ENCODE measurements around the gene CATSPER3.
A peak's percentile ranks its signal among the peaks of the same experiment; 100 is the strongest.

The CATSPER3 gene

GRCh38 chr5:135027697-135028615 lies 60.2 kb downstream of the CATSPER3 start:
- TF ChIP-seq CTCF (conservative IDR thresholded peaks at IDR 0.05): no peak
- H3K27ac ChIP-seq: no peak overlapping the region

DNA sequence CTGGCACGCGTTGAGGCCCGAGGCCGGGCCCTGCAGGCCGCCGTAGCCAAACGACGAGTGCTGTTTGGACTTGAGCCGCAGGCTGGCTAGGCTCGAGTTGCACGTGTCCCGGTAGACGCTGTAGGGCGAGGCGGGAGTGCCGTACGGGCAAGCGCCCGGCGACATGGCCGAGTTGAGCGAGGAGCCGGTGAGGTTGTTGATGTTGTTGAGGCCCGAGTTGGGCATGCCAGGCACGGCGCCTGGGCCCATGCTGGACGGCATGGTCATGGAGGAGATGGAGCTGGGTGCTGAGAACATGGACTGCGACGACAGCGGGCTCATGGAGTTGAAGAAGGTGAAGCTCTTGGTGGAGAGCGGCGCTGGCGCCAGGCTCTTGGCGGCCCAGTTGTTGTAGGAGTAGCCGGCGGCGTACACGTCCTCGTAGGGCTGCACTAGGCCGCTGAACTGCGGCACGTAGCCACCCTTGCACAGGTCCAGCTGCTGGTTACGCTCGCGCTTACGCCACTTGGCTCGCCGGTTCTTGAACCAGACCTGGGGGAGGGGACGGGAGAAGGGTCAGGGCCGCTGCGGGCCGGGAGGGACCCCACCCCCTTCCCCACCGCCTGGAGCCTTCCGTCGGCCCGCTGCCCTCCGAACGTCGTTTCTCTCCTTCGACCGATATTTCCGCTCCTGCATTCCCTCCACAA lies 61.2 kb downstream of the CATSPER3 start:
- no peak for TF ChIP-seq CTCF (conservative IDR thresholded peaks at IDR 0.05)
- H3K27ac ChIP-seq: no peak overlapping the region

DNA sequence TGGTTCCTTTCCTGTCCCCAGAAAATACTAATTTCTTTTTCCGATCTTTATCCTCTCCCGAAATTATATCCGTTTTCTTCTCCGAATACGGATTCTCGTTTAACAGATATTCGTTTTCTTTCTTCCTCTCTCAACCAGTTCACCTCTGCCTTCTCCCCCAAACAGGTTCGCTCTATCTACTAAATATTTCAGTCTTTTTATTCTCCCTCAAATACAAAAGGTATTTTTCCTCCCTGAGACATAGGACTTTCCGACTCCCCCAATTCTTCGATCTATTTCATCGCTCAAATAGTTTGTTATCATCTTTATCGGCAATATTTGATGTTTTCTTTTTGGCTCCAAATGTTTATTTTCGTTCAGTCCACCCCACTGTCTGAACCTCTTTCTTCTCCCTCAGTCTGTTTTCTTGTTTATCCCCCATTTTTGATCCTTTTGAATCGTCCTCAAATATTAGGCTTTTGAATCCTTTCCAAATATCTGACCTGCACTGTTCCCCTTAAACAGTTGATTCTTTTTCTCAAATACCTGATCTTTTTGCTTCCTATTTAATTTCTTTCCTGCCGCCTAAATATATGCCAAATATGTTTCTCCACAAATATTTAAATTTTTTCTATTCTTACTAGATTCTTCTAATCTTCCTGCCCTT lies 61.9 kb downstream of the CATSPER3 start:
- no peak for TF ChIP-seq CTCF (conservative IDR thresholded peaks at IDR 0.05)
- H3K27ac ChIP-seq: no peak overlapping the region

DNA sequence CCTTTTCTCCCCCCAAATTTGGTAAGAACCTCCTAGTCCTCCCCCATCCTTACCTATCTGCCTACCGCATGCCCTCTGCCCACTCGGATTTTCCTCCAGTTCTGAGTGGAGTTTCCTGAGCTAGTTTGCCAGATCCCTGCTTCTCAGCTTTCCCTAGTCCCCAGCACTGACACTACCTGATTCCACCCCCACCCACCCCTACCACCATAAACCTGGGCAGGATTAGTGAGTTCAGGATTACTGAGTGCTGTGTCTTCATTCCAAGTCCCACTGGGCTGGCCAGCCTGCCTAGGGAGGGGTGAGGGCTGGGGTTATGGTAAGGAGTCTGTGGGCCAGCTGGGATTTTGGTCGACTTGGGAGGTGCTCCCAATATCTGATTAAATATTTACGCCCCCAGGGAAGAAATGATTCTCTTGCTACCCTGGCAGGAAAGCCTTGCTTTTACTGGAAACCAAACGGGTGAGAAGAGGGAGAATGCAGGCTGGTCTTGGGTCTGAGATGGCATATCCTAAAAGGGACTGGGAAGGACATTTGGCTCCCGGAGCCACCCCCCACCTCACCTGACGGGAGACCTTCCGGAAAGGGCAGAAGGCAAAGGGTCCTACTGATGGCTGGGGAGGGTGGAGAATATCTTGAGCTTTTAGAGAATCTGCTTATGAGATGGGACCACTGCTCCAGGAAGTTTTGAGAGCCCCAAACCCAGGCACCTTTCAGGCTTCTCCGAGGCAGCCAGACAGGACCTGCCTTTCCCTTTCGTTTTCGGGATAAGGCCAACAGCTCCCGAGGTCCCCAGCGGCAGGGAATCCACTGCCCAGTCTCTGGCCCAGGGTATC lies 62.6 kb downstream of the CATSPER3 start:
- no peak overlapping the region; the same call in 1 of the 2 replicates for H3K27ac ChIP-seq
- no peak for TF ChIP-seq CTCF (conservative IDR thresholded peaks at IDR 0.05)

DNA sequence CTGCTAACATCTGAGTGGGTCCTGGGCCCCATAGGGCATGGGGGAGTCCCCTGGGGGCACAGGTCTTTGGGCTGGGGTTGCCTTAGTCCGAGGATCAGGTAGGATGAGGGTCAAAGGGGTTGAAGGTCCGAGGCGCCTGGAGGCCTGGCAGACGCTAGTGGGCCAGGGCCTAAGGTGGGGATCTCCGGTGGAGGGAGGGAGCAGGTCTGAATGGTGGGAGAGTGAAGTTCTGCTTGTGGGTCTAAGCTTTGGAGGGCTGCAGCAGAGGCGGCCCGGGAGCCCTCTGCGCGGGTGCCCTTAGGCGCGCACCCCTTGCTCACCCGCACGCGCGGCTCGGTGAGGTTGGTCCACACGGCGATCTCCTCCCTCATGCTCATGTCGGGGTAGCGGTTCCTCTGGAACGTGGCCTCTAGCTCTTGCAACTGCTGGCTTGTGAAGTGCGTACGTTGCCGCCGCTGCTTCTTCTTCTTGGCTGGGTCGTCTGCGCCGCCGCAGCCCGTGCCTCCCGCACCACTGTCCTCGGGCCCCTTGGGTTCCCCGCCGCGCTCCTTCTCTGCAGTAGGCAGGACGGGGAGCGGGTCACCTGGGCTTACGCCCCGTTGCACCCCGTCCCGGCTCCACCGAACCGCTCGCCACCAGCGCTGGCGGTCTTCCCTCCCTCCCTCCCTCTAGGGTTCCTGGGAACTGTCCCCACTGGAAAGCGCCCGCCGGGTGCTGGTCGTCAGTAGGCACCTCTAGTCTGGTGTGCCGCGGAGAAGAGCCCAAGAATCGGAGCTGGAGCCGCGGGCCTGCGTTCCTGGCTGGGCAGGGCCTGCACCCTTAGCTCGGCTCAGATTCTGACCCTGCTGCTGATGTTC lies 63.5 kb downstream of the CATSPER3 start:
- no peak for TF ChIP-seq CTCF (conservative IDR thresholded peaks at IDR 0.05)
- peak overlapping the region; percentile 95; the same call in 1 of the 2 replicates for H3K27ac ChIP-seq

DNA sequence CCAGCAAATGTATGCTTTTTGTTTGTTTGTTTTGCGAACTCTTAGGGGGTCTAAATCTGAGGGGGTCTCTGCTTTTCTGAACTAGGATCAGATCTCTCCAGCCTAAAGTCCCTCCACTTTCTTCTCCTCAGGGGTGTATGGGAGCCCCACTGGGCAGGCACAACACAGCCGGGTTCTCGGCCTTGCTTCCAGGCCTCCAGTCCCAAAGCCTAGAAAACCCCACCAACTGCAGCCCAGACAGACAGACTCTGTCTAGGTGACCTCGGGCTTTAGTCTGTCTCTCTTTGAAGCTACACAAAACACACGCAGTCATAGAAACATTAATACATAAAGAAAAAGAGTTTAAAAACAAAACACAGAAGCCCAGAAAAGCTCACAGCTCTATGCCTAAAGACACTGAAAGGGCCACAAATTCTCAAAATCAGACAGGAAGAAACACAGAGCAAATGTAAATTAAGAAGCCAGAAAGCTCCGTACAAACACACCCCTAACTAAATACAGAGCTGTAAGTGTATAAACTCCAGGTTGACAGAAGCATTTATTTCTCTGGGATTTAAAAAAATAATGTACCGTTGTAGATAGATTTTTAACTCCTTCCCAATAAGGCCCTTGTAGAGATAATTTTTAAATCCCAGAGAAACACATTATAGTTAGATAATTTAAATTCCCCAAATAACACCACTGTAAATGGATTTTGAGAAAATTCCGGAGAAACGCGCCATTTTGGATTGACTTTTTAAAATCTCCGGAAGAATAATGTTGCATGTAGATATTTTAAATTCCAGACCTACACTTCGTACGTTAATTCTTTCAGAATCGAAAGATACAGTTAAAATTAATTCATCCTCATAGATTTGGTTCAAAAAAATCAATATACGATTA lies 64.3 kb downstream of the CATSPER3 start:
- H3K27ac ChIP-seq: peak overlapping the region; percentile 95

More for the DNA sequence above, 64.3 kb downstream of the CATSPER3 start:
- no peak for TF ChIP-seq CTCF (conservative IDR thresholded peaks at IDR 0.05)
